Midbrain (tissue), 1 donor: ENCODE results near the gene ANKAR.
A peak's percentile ranks its signal among the peaks of the same experiment; 100 is the strongest.
"Not testable (repeated sequence)": the region's sequence is repeated elsewhere in the genome, so short reads cannot be mapped to it uniquely, and the experiment has no call there.

Experiments used
- DNase-seq: peaks from one replicate; lab custom pipeline; 2025; lab: John Stamatoyannopoulos, UW

ANKAR gene

GRCh38 chr2:189660803-189661147 lies 13.7 kb upstream of the ANKAR start:
- no peak for DNase-seq

GRCh38 chr2:189661148-189661956 lies 13.1 kb upstream of the ANKAR start, which contains the start of gene ASNSD1:
Gene ASNSD1 (plus strand): TSS chr2:189661459. CDS start chr2:189666133, 4,674 bp downstream.
- DNase-seq: peak; percentile 99

- DNase-seq: peak; percentile 11
Measured at GRCh38 chr2:189661957-189662321, 12.5 kb upstream of the ANKAR start.

GRCh38 chr2:189662669-189663226 lies 11.7 kb upstream of the ANKAR start:
- DNase-seq: no peak

- DNase-seq: not testable (repeated sequence)
Measured at GRCh38 chr2:189663319-189663718, 11.2 kb upstream of the ANKAR start.

- no peak for DNase-seq
Measured at GRCh38 chr2:189669913-189670312, 4.6 kb upstream of the ANKAR start.

GRCh38 chr2:189673661-189674373 lies 653 bp upstream of the ANKAR start:
- DNase-seq: no peak

GRCh38 chr2:189676471-189676870 lies 2.0 kb downstream of the ANKAR start:
- no peak for DNase-seq

GRCh38 chr2:189679226-189679625 lies 4.8 kb downstream of the ANKAR start:
- no peak for DNase-seq

GRCh38 chr2:189681203-189681602 lies 6.7 kb downstream of the ANKAR start:
- no peak for DNase-seq

GRCh38 chr2:189681903-189682302 lies 7.4 kb downstream of the ANKAR start:
- DNase-seq: no peak

GRCh38 chr2:189683348-189683747 lies 8.9 kb downstream of the ANKAR start:
- no peak for DNase-seq

- no peak for DNase-seq
Measured at GRCh38 chr2:189684811-189685210, 10.3 kb downstream of the ANKAR start.

- no peak for DNase-seq
Measured at GRCh38 chr2:189685540-189686229, 11.2 kb downstream of the ANKAR start.

GRCh38 chr2:189687796-189688195 lies 13.3 kb downstream of the ANKAR start:
- not testable (repeated sequence) for DNase-seq

- no peak for DNase-seq
Measured at GRCh38 chr2:189696223-189696622, 21.8 kb downstream of the ANKAR start.

GRCh38 chr2:189698020-189698887 lies 23.8 kb downstream of the ANKAR start:
- peak; percentile 64 for DNase-seq

GRCh38 chr2:189700681-189701080 lies 26.2 kb downstream of the ANKAR start:
- no peak for DNase-seq

GRCh38 chr2:189702071-189702470 lies 27.6 kb downstream of the ANKAR start:
- DNase-seq: no peak

GRCh38 chr2:189709501-189710221 lies 35.2 kb downstream of the ANKAR start:
- DNase-seq: peak; percentile 19

- not testable (repeated sequence) for DNase-seq
Measured at GRCh38 chr2:189717593-189717992, 43.1 kb downstream of the ANKAR start.
